Smooth muscle cell (in vitro differentiated cells): ENCODE results near the gene TRAM2. TPM values are rescaled to one million over a fixed set of nuclear protein-coding genes. Genes with fewer than 3 reads are reported as not detected.

ENCODE experiments used
- DNase-seq: peaks from one replicate; lab custom pipeline; 2025; ENCODE audit not compliant: unreplicated experiment; lab: John Stamatoyannopoulos, UW
- H2AFZ ChIP-seq: fragments of 200-600 bp; sonication (generic); 2 replicates; pipeline ENCODE4 v1.6.0; 2016; ENCODE audit warnings: antibody characterized with exemption, low read depth, mild to moderate bottlenecking
- H3F3A ChIP-seq: fragments of 200-600 bp; sonication (generic); 2 replicates; pipeline ENCODE4 v1.6.0; 2017; ENCODE audit warnings: antibody characterized with exemption, low read depth
- H3K27ac ChIP-seq: fragments of 200-600 bp; sonication (generic); 2 replicates; pipeline ENCODE4 v1.5.1; 2016; ENCODE audit warnings: low read depth, mild to moderate bottlenecking
- H3K27me3 ChIP-seq: fragments of 200-600 bp; sonication (generic); 2 replicates; pipeline ENCODE4 v1.6.1; 2016; ENCODE audit warnings: low read depth, mild to moderate bottlenecking
- H3K36me3 ChIP-seq: fragments of 200-600 bp; sonication (generic); 2 replicates; pipeline ENCODE4 v1.5.1; 2016; ENCODE audit warnings: low read depth
- H3K4me1 ChIP-seq: fragments of 200-600 bp; sonication (generic); 2 replicates; pipeline ENCODE4 v1.5.1; 2016; ENCODE audit warnings: low read depth
- H3K4me2 ChIP-seq: fragments of 200-600 bp; sonication (generic); 2 replicates; pipeline ENCODE4 v1.6.0; 2016; ENCODE audit warnings: mild to moderate bottlenecking
- H3K4me3 ChIP-seq: fragments of 200-600 bp; sonication (generic); 2 replicates; pipeline ENCODE4 v1.5.1; 2016; ENCODE audit warnings: mild to moderate bottlenecking
- H3K79me2 ChIP-seq: fragments of 200-600 bp; sonication (generic); 2 replicates; pipeline ENCODE4 v1.6.0; 2016; ENCODE audit warnings: low read depth, mild to moderate bottlenecking
- H3K9ac ChIP-seq: fragments of 200-600 bp; sonication (generic); 2 replicates; pipeline ENCODE4 v1.6.0; 2016; ENCODE audit warnings: low read depth
- H3K9me3 ChIP-seq: fragments of 200-600 bp; sonication (generic); replicated peaks from 2 replicates; pipeline ENCODE4 v1.5.1; 2016; ENCODE audit warnings: low read depth
- H4K20me1 ChIP-seq: fragments of 200-600 bp; sonication (generic); 2 replicates; pipeline ENCODE4 v1.6.0; 2016; ENCODE audit warnings: low read depth
- CTCF ChIP-seq: fragments of 200-600 bp; sonication (generic); IDR thresholded peaks from 2 replicates; pipeline ENCODE4 v1.5.1; 2017; ENCODE audit warnings: borderline replicate concordance, mild to moderate bottlenecking, antibody characterized with exemption; ENCODE audit not compliant: insufficient read depth, poor library complexity, severe bottlenecking
- WGBS: methylation state at CpG from one replicate; pipeline ENCODE4 v1.1.7; 2016; ENCODE audit warnings: low lambda C conversion rate; 5-methylcytosine and 5-hydroxymethylcytosine counted together
- polyA plus RNA-seq: library from polyadenylated mRNA; unstranded; fragments of >200 nt; fragmentation: Nextera tagmentation; extraction: Ambion mirVana; gene quantifications from 2 replicates; pipeline ENCODE4 v1.2.1, GENCODE V29; 2016
- total RNA-seq: library from RNA; depleted of rRNA; stranded (reverse); fragments of >200 nt; gene quantifications from 2 replicates; pipeline ENCODE4 v1.2.3, GENCODE V29; 2014

Gene TRAM2
- 32.0 and 35.6 TPM in 2 replicates for total RNA-seq
- polyA plus RNA-seq: 17.2 and 18.2 TPM in 2 replicates

GRCh38 chr6:52577022-52577777, at the start of gene TRAM2:
TSS of gene TRAM2 (minus strand) at chr6:52577060. CDS start at chr6:52576915, 145 bp downstream.
- H3K36me3 ChIP-seq: no peaks in the 10 kb centered on the region
- no peak for TF ChIP-seq CTCF
- peak; percentile 70 for DNase-seq
- H2AFZ ChIP-seq: peak within 1 kb of the TSS; percentile 91
- WGBS: 1% methylated on average over 33 of the region's 84 CpGs
- H3K4me3 ChIP-seq: peak within 1 kb of the TSS; percentile 88
- H3K27me3 ChIP-seq: no peaks in the 10 kb centered on the region
- H3K4me2 ChIP-seq: peak within 1 kb of the TSS; percentile 87
- no peaks in the 10 kb centered on the region for H3K9me3 ChIP-seq
- peaks cover 24% of the 10 kb centered on the region for H3K79me2 ChIP-seq
- peaks cover 35% of the 10 kb centered on the region for H3K4me1 ChIP-seq
- peak within 1 kb of the TSS; percentile 99 for H3K9ac ChIP-seq
- H4K20me1 ChIP-seq: peaks cover 23% of the 10 kb centered on the region
- no peaks in the 10 kb centered on the region for H3F3A ChIP-seq
- H3K27ac ChIP-seq: peak within 1 kb of the TSS; percentile 90

DNA sequence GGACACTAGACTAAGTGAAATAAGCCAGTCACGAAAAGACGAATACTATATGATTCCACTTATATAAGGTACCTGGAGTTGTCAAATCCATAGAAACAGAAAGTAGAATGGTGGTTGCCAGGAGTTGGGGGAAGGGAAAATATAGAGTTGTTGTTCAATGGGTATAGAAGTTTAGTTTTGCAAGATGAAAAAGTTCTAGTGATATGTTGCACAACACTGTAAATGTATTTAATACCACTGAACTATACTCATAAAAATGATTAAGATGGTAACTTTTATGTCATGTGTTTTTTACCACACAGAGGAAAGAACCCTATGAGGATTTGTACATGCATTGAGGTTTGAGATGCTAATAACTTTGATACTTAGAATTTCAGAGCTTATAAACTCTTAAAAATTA, 46.0 kb upstream of the TRAM2 start:
- Histone ChIP-seq H4K20me1 (no peaks in the 10 kb centered on the region), H3K36me3 (no peaks in the 10 kb centered on the region), H3K4me2 (no peak overlapping the region), H3K27ac (no peak overlapping the region), H3K9me3 (no peaks in the 10 kb centered on the region), H3K79me2 (no peaks in the 10 kb centered on the region), H3K27me3 (no peaks in the 10 kb centered on the region), H3F3A (no peaks in the 10 kb centered on the region), H3K4me3 (no peak overlapping the region), H3K4me1 (no peaks in the 10 kb centered on the region), H2AFZ (no peak overlapping the region), H3K9ac (no peak overlapping the region)
- no peak for DNase-seq
- no peak for TF ChIP-seq CTCF
- 94% methylated on average over 2 of the region's 2 CpGs for WGBS

- Histone ChIP-seq H3K4me1 (peaks cover under 1% of the 10 kb centered on the region), H2AFZ (no peak overlapping the region), H3K27me3 (no peaks in the 10 kb centered on the region), H3K4me3 (no peak overlapping the region), H3K36me3 (no peaks in the 10 kb centered on the region), H3K9ac (no peak overlapping the region), H3K79me2 (no peaks in the 10 kb centered on the region), H3F3A (no peaks in the 10 kb centered on the region), H3K4me2 (no peak overlapping the region), H3K27ac (no peak overlapping the region), H4K20me1 (no peaks in the 10 kb centered on the region), H3K9me3 (no peaks in the 10 kb centered on the region)
- TF ChIP-seq CTCF: no peak
- 87% methylated on average over 1 of the region's 1 CpG for WGBS
- no peak for DNase-seq
Measured at GRCh38 chr6:52621631-52622030, 44.8 kb upstream of the TRAM2 start.

GRCh38 chr6:52620906-52621190, 44.0 kb upstream of the TRAM2 start:
- Histone ChIP-seq H4K20me1 (no peaks in the 10 kb centered on the region), H3K9me3 (no peaks in the 10 kb centered on the region), H2AFZ (no peak overlapping the region), H3K79me2 (no peaks in the 10 kb centered on the region), H3K4me3 (no peak overlapping the region), H3K4me2 (no peak overlapping the region), H3K9ac (no peak overlapping the region), H3K27me3 (no peaks in the 10 kb centered on the region), H3K36me3 (no peaks in the 10 kb centered on the region), H3K4me1 (peaks cover 7% of the 10 kb centered on the region), H3F3A (no peaks in the 10 kb centered on the region), H3K27ac (no peak overlapping the region)
- TF ChIP-seq CTCF: no peak
- no peak for DNase-seq
